H1 (cell line): ENCODE data around the gene LYPD4. TPM values are rescaled to one million over a fixed set of nuclear protein-coding genes. Genes with fewer than 3 reads are reported as not detected.

Experiments
- CTCF ChIA-PET: fragments of 300-600 bp; sonication (Branson Sonifier 250); formaldehyde crosslinking; loops from one replicate; lab custom pipeline; 2021; ENCODE audit not compliant: partially characterized antibody; lab: Charles Lee
- POLR2A ChIA-PET: fragments of 300-600 bp; sonication (Branson Sonifier 250); formaldehyde crosslinking; loops from one replicate; lab custom pipeline; 2021; ENCODE audit warnings: inconsistent platforms; ENCODE audit not compliant: partially characterized antibody; lab: Charles Lee
- DNase-seq, 2 experiments: peaks; one replicate each; pipeline versions ENCODE4 v3.0.0 to v3.0.0-alpha.2; 2010 to 2022; ENCODE audit warnings: low spot score in 2 of 2, low read depth in 1 of 2, mixed read lengths in 1 of 2
- FAIRE-seq: peaks from 2 replicates; lab custom pipeline; 2011; peaks lifted over from hg19 to GRCh38; lab: Jason Lieb, UNC
- H2AFZ ChIP-seq: 2 replicates; pipeline ENCODE4 v1.8.1; 2012; ENCODE audit warnings: low read length, inconsistent platforms
- H2AK5ac ChIP-seq: 2 replicates; pipeline ENCODE4 v1.6.1; 2013; ENCODE audit warnings: low read depth, low read length
- H2BK120ac ChIP-seq: replicated peaks from 2 replicates; pipeline ENCODE3; 2013; ENCODE audit warnings: low read depth, low read length, inconsistent platforms
- H2BK12ac ChIP-seq: 2 replicates; pipeline ENCODE4 v1.6.1; 2013; ENCODE audit warnings: low read depth, low read length
- H2BK15ac ChIP-seq: 2 replicates; pipeline ENCODE4 v1.6.1; 2013; ENCODE audit warnings: low read length
- H2BK20ac ChIP-seq: 2 replicates; pipeline ENCODE4 v1.6.1; 2013; ENCODE audit warnings: low read length
- H2BK5ac ChIP-seq: 2 replicates; pipeline ENCODE4 v1.6.1; 2013; ENCODE audit warnings: low read depth, low read length
- H3K14ac ChIP-seq: 2 replicates; pipeline ENCODE4 v1.6.1; 2013; ENCODE audit warnings: inconsistent platforms; ENCODE audit not compliant: insufficient read length
- H3K18ac ChIP-seq: 2 replicates; pipeline ENCODE4 v1.6.1; 2013; ENCODE audit warnings: low read length; ENCODE audit errors: extremely low read depth
- H3K23ac ChIP-seq: 2 replicates; pipeline ENCODE4 v1.6.1; 2013; ENCODE audit warnings: inconsistent platforms; ENCODE audit not compliant: insufficient read length
- H3K23me2 ChIP-seq: 2 replicates; pipeline ENCODE4 v1.6.1; 2013; ENCODE audit warnings: low read depth, low read length
- H3K27ac ChIP-seq: 2 replicates; pipeline ENCODE4 v1.6.1; 2011; ENCODE audit warnings: low read depth, low read length, inconsistent platforms
- H3K27me3 ChIP-seq, 4 experiments: replicated peaks in 1 of 4; 1 replicate in 1 of 4; 2 replicates in 3 of 4; pipeline versions ENCODE4 v1.6.1 to v1.8.1; 2011 to 2013; ENCODE audit warnings: low read length in 3 of 4, mild to moderate bottlenecking in 3 of 4, inconsistent platforms in 2 of 4, mixed read lengths in 2 of 4, moderate library complexity in 1 of 4; ENCODE audit not compliant: control insufficient read depth in 3 of 4, insufficient read depth in 3 of 4; ENCODE audit errors: extremely low read depth in 1 of 4
- H3K36me3 ChIP-seq, 4 experiments: 2 replicates each; pipeline versions ENCODE4 v1.6.1 to v1.8.1; 2011 to 2013; ENCODE audit warnings: mild to moderate bottlenecking in 4 of 4, low read length in 3 of 4, moderate library complexity in 2 of 4, control low read depth in 1 of 4, inconsistent platforms in 1 of 4; ENCODE audit not compliant: insufficient read depth in 4 of 4, control insufficient read depth in 2 of 4
- H3K4ac ChIP-seq: replicated peaks from 2 replicates; pipeline ENCODE3; 2013; ENCODE audit warnings: low read length, low read depth, mixed read lengths, inconsistent platforms; ENCODE audit not compliant: insufficient read length
- H3K4me1 ChIP-seq, 4 experiments: replicated peaks in 1 of 4; 1 replicate in 1 of 4; 2 replicates in 3 of 4; pipeline versions ENCODE4 v1.6.1 to v1.8.1; 2011 to 2013; ENCODE audit warnings: low read length in 3 of 4, inconsistent platforms in 2 of 4, mixed read lengths in 1 of 4; ENCODE audit not compliant: insufficient read depth in 4 of 4, control insufficient read depth in 3 of 4
- H3K4me2 ChIP-seq, 2 experiments: 2 replicates each; pipeline versions ENCODE4 v1.6.1 to v1.8.1; 2011 to 2013; ENCODE audit warnings: low read depth in 2 of 2, low read length in 2 of 2, control low read depth in 1 of 2, inconsistent platforms in 1 of 2, mild to moderate bottlenecking in 1 of 2; ENCODE audit not compliant: insufficient read depth in 1 of 2
- H3K4me3 ChIP-seq, 4 experiments: fragments of 200-600, 300-600 bp in 1 of 4; sonication (generic), shearing (Covaris generic), sonication (Bioruptor Twin) in 1 of 4; 2 replicates each; pipeline versions ENCODE4 v1.5.1 to v1.8.1; 2011 to 2016; ENCODE audit warnings: low read length in 4 of 4, low read depth in 3 of 4, control low read depth in 2 of 4, inconsistent platforms in 2 of 4, mild to moderate bottlenecking in 2 of 4, mixed read lengths in 1 of 4, moderate library complexity in 1 of 4; ENCODE audit not compliant: insufficient read depth in 2 of 4; ENCODE audit errors: extremely low read depth in 1 of 4
- H3K56ac ChIP-seq: replicated peaks from 2 replicates; pipeline ENCODE3; 2013; ENCODE audit warnings: low read depth, mild to moderate bottlenecking, mixed read lengths, low read length, inconsistent platforms; ENCODE audit not compliant: insufficient read length
- H3K79me1 ChIP-seq: 2 replicates; pipeline ENCODE4 v1.6.1; 2013; ENCODE audit warnings: low read depth, low read length, control low read depth
- H3K79me2 ChIP-seq, 2 experiments: 2 replicates each; pipeline versions ENCODE4 v1.6.1 to v1.8.1; 2012 to 2013; ENCODE audit warnings: low read length in 2 of 2, mild to moderate bottlenecking in 2 of 2, inconsistent platforms in 1 of 2; ENCODE audit not compliant: insufficient read depth in 2 of 2, control insufficient read depth in 1 of 2
- H3K9ac ChIP-seq, 4 experiments: replicated peaks in 1 of 4; 1 replicate in 1 of 4; 2 replicates in 3 of 4; pipeline versions ENCODE4 v1.6.1 to v1.8.1; 2011 to 2013; ENCODE audit warnings: low read depth in 3 of 4, low read length in 3 of 4, control low read depth in 2 of 4, mild to moderate bottlenecking in 2 of 4, moderate library complexity in 2 of 4, inconsistent platforms in 1 of 4; ENCODE audit errors: extremely low read depth in 1 of 4
- H3K9me3 ChIP-seq, 2 experiments: 2 replicates each; pipeline versions ENCODE4 v1.6.1 to v1.8.1; 2012 to 2013; ENCODE audit warnings: mild to moderate bottlenecking in 2 of 2, moderate library complexity in 2 of 2, control low read depth in 1 of 2, inconsistent platforms in 1 of 2, low read depth in 1 of 2, low read length in 1 of 2, mixed read lengths in 1 of 2; ENCODE audit not compliant: insufficient read depth in 2 of 2
- H4K20me1 ChIP-seq, 2 experiments: replicated peaks in 1 of 2; 2 replicates each; pipeline versions ENCODE3 to v1.8.1; 2011 to 2013; ENCODE audit warnings: inconsistent platforms in 2 of 2, low read length in 2 of 2, mild to moderate bottlenecking in 1 of 2; ENCODE audit not compliant: insufficient read depth in 2 of 2, control insufficient read depth in 1 of 2
- H4K5ac ChIP-seq: 2 replicates; pipeline ENCODE4 v1.6.1; 2013; ENCODE audit warnings: low read length, low read depth, mixed read lengths, inconsistent platforms; ENCODE audit not compliant: insufficient read length
- H4K8ac ChIP-seq: 2 replicates; pipeline ENCODE4 v1.8.0; 2013; ENCODE audit warnings: mild to moderate bottlenecking, moderate library complexity, low read length, inconsistent platforms; ENCODE audit not compliant: insufficient read depth; ENCODE audit errors: extremely low read depth
- H4K91ac ChIP-seq: replicated peaks from 2 replicates; pipeline ENCODE3; 2013; ENCODE audit warnings: low read length, mixed read lengths, inconsistent platforms; ENCODE audit not compliant: insufficient read length
- CBX5 ChIP-seq: fragments of 300-800, 300-1000 bp; sonication (generic); IDR thresholded peaks from 2 replicates; pipeline ENCODE4 v1.7.1; 2016; ENCODE audit warnings: antibody characterized with exemption, low read length, low read depth
- CREB1 ChIP-seq: IDR thresholded peaks from 2 replicates; pipeline ENCODE4 v1.6.1; 2012; ENCODE audit warnings: inconsistent platforms
- JUND ChIP-seq: IDR thresholded peaks from 2 replicates; pipeline ENCODE4 v1.6.1; 2011; ENCODE audit warnings: mild to moderate bottlenecking, improper control_type of control experiment, low read length
- RBBP5 ChIP-seq: IDR thresholded peaks from 2 replicates; pipeline ENCODE4 v1.7.1; 2012; ENCODE audit warnings: low read depth, mild to moderate bottlenecking, inconsistent platforms, low read length, moderate library complexity, borderline replicate concordance
- RNF2 ChIP-seq: fragments of 200-900, 300-1000 bp; sonication (generic); IDR thresholded peaks from 2 replicates; pipeline ENCODE4 v1.7.1; 2016; ENCODE audit warnings: borderline replicate concordance, low read depth, mild to moderate bottlenecking, antibody characterized with exemption, low read length; ENCODE audit not compliant: poor library complexity, severe bottlenecking; ENCODE audit errors: missing control alignments
- WGBS, 2 experiments: shearing (Covaris generic) in 1 of 2; methylation state at CpG; one replicate each; pipeline versions ENCODE4 v1.1.6 to v1.1.7; 2013 to 2015; ENCODE audit warnings: low lambda C conversion rate in 2 of 2, mixed read lengths in 2 of 2, inconsistent platforms in 1 of 2, low coverage in 1 of 2, missing lambda C conversion rate in 1 of 2; ENCODE audit not compliant: insufficient replicate concordance in 2 of 2, insufficient coverage in 1 of 2, insufficient read length in 1 of 2; ENCODE audit errors: extremely low coverage in 1 of 2, missing lambda C conversion rate in 1 of 2; 5-methylcytosine and 5-hydroxymethylcytosine counted together
- polyA plus RNA-seq, 7 experiments: library from polyadenylated mRNA; depleted of rRNA in 3 of 7; stranded (reverse) in 5 of 7; unstranded in 2 of 7; fragments of >200 nt in 5 of 7; fragments of 200-250 nt in 2 of 7; gene quantifications; 1 replicate in 5 of 7; 2 replicates in 1 of 7; 4 replicates in 1 of 7; pipeline versions ENCODE4 v1.2.1 to v1.2.3, GENCODE V29; 2011 to 2013; ENCODE audit warnings: missing spikeins in 2 of 7, mixed read lengths in 2 of 7
- total RNA-seq: library from RNA; stranded (reverse); fragmentation: NEBNext Ultra II Directional; extraction: Animal tissue kit (Norgen Biotek cat#: 25700); gene quantifications from 2 replicates; pipeline ENCODE4 v1.2.1, GENCODE V29; 2021
- TF ChIP-seq, protein P1 (sequence below), 3 experiments: IDR thresholded peaks; 1 replicate in 2 of 3; 2 replicates in 1 of 3; pipeline versions ENCODE4 v1.5.1 to v1.6.1; 2011; ENCODE audit warnings: low read length in 3 of 3, mild to moderate bottlenecking in 3 of 3, inconsistent platforms in 2 of 3, low read depth in 1 of 3, moderate library complexity in 1 of 3; ENCODE audit not compliant: insufficient read depth in 1 of 3; ENCODE audit errors: control extremely low read depth in 1 of 3
- TF ChIP-seq, protein P2 (sequence below): IDR thresholded peaks from 2 replicates; pipeline ENCODE4 v1.6.1; 2011; ENCODE audit warnings: low read depth, mild to moderate bottlenecking, low read length; ENCODE audit not compliant: insufficient read depth

LYPD4 gene
- total and polyA plus RNA-seq, 2 of the 8 experiments (the other 6 are each of a cell fraction or from before 2014, with no cell fraction given), result 0.06 TPM; not detected in 1

DNA sequence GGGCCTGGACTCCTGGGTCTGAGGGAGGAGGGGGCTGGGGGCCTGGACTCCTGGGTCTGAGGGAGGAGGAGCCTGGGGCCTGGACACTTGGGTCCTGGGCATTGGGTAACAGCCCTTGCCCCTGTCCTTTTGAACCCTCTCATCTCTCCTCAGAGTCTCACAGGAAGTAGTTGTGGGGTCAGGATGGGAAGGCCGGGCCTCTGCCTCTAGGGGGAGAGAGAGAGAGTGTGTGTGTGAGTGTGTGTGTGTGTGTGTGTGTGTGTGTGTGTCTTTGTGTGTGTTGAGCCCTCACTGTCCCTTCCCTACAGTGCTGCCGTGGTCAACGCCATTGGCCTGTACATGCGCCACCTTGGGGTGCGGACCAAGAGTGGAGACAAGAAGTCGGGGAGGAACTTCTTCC is 49.4 kb upstream of the LYPD4 start:
- H2BK5ac ChIP-seq, result no peak overlapping the region
- peaks cover 0 to 5% of the 10 kb centered on the region in 2 experiments for H4K20me1 ChIP-seq
- no peak overlapping the region for H2AK5ac ChIP-seq
- no peak overlapping the region for H4K91ac ChIP-seq
- H3K27me3 ChIP-seq, result no peaks in the 10 kb centered on the region
- no peak overlapping the region for H3K4me2 ChIP-seq
- H3K14ac ChIP-seq, result no peak overlapping the region
- no peak overlapping the region for H2AFZ ChIP-seq
- no peak overlapping the region for H2BK120ac ChIP-seq
- peaks cover 0 to 4% (median 2%) of the 10 kb centered on the region in 4 experiments; a peak in 4 of 8 replicates for H3K36me3 ChIP-seq
- H3K79me1 ChIP-seq, result no peaks in the 10 kb centered on the region
- no peaks in the 10 kb centered on the region for H3K9me3 ChIP-seq
- H4K5ac ChIP-seq, result no peak overlapping the region
- ChIA-PET POLR2A (interaction anchor here (0.7 to 2.7 kb wide), 2 partner anchors 10 to 12 kb away, joined by 3 to 14 read pairs; no protein-coding TSS in a partner anchor), CTCF (interaction anchor here (0.9 to 2.5 kb wide), 2 partner anchors 13 to 20 kb away, joined by 3 to 11 read pairs; no protein-coding TSS in a partner anchor)
- H4K8ac ChIP-seq, result no peak overlapping the region
- no peak overlapping the region for H2BK15ac ChIP-seq
- H2BK12ac ChIP-seq, result no peak overlapping the region
- no peak for TF ChIP-seq JUND
- no peak for TF ChIP-seq RNF2
- TF ChIP-seq CBX5, result no peak
- TF ChIP-seq CREB1, result 0 out of 2 replicates have a peak, but pooled peaks have one; percentile 12
- TF ChIP-seq, protein P1, sequence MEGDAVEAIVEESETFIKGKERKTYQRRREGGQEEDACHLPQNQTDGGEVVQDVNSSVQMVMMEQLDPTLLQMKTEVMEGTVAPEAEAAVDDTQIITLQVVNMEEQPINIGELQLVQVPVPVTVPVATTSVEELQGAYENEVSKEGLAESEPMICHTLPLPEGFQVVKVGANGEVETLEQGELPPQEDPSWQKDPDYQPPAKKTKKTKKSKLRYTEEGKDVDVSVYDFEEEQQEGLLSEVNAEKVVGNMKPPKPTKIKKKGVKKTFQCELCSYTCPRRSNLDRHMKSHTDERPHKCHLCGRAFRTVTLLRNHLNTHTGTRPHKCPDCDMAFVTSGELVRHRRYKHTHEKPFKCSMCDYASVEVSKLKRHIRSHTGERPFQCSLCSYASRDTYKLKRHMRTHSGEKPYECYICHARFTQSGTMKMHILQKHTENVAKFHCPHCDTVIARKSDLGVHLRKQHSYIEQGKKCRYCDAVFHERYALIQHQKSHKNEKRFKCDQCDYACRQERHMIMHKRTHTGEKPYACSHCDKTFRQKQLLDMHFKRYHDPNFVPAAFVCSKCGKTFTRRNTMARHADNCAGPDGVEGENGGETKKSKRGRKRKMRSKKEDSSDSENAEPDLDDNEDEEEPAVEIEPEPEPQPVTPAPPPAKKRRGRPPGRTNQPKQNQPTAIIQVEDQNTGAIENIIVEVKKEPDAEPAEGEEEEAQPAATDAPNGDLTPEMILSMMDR (IDR thresholded peaks at IDR 0.05; ENCODE audit: control extremely low read depth in 1 of 3, insufficient read depth in 1 of 3, low read depth in 1 of 3, low read length in 3 of 3), result peak; percentile 10 to 53 (median 45); a peak in 3 of 4 replicates
- TF ChIP-seq RBBP5, result no peak
- TF ChIP-seq, protein P2, sequence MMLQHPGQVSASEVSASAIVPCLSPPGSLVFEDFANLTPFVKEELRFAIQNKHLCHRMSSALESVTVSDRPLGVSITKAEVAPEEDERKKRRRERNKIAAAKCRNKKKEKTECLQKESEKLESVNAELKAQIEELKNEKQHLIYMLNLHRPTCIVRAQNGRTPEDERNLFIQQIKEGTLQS, result no peak
- no peaks in the 10 kb centered on the region for H3K79me2 ChIP-seq
- no peak overlapping the region for H3K27ac ChIP-seq
- no peaks in the 10 kb centered on the region for H3K23me2 ChIP-seq
- H3K4me3 ChIP-seq, result no peak overlapping the region
- no peak overlapping the region for H3K9ac ChIP-seq
- no peak for FAIRE-seq
- DNase-seq, result no peak
- H3K56ac ChIP-seq, result no peak overlapping the region
- no peak overlapping the region for H3K4ac ChIP-seq
- peaks cover 0 to 5% (median 1%) of the 10 kb centered on the region in 4 experiments; a peak in 1 of 7 replicates for H3K4me1 ChIP-seq
- H3K23ac ChIP-seq, result no peak overlapping the region
- H3K18ac ChIP-seq, result no peak overlapping the region
- WGBS, 2 experiments, result 88% methylated on average over 6 of the region's 6 CpGs; no CpG with 5 or more reads in 1 of the 2 experiments
- no peak overlapping the region for H2BK20ac ChIP-seq
